ENCODE results near the gene MAD1L1. TPM values are rescaled to one million over a fixed set of nuclear protein-coding genes. Genes with fewer than 3 reads are reported as not detected.

Gene MAD1L1
- total and polyA plus RNA-seq, 2 of the 4 experiments (the other 2 are of a cell fraction) = 29.0 to 40.9 TPM

DNA sequence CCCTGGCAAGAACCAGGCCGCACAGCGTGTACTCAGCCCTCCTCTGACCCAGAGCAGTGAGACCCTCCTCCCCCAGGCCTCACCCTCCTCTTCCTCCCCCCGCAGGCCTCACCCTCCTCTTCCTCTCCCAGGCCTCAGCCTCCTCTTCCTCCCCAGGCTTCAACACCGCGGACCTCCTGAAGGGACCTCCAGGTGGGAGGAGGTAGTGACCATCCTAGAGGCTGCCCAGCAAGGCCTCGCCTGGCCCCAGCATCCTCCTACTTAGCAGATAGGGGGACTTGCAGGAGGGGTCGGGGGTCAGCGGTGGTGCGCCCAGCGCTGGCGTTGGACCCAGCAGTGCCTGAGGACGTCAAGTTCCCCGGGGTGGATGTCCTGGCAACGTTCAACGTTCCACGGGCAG, 291.9 kb downstream of the MAD1L1 start:
- intact Hi-C loops (cut with micrococcal nuclease) (no loop called here), in situ Hi-C loops (cut with MboI; ENCODE audit: low sequenced_read_pairs) (no loop called here), dilution Hi-C loops (cut with HindIII; ENCODE audit: low sequenced_read_pairs, unreplicated experiment) (no loop called here)
- TF ChIP-seq RFX5 (IDR thresholded peaks at IDR 0.05; ENCODE audit: low read depth, low read length) (no peak), NFE2L2 (IDR thresholded peaks at IDR 0.05; ENCODE audit: low read depth, low read length) (no peak), MAFK (IDR thresholded peaks at IDR 0.05; ENCODE audit: low read depth, low read length) (no peak), CHD1 (IDR thresholded peaks at IDR 0.05; ENCODE audit: low read depth, low read length) (no peak), SMC3 (IDR thresholded peaks at IDR 0.05; ENCODE audit: low read depth, low read length) (no peak), MXI1 (IDR thresholded peaks at IDR 0.05; ENCODE audit: borderline replicate concordance, low read depth, low read length) (no peak), RCOR1 (IDR thresholded peaks at IDR 0.05; ENCODE audit: insufficient replicate concordance, low read length) (no peak), FOS (IDR thresholded peaks at IDR 0.05; ENCODE audit: low read depth, low read length) (no peak), CEBPB (IDR thresholded peaks at IDR 0.05; ENCODE audit: low read depth, low read length) (no peak), BHLHE40 (IDR thresholded peaks at IDR 0.05; ENCODE audit: low read depth, low read length) (no peak), MAZ (IDR thresholded peaks at IDR 0.05; ENCODE audit: borderline replicate concordance, low read depth, low read length) (no peak)
- TF ChIP-seq, protein P1, sequence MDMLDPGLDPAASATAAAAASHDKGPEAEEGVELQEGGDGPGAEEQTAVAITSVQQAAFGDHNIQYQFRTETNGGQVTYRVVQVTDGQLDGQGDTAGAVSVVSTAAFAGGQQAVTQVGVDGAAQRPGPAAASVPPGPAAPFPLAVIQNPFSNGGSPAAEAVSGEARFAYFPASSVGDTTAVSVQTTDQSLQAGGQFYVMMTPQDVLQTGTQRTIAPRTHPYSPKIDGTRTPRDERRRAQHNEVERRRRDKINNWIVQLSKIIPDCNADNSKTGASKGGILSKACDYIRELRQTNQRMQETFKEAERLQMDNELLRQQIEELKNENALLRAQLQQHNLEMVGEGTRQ (IDR thresholded peaks at IDR 0.05; ENCODE audit: low read depth, low read length) = no peak
- TF ChIP-seq, protein P2, sequence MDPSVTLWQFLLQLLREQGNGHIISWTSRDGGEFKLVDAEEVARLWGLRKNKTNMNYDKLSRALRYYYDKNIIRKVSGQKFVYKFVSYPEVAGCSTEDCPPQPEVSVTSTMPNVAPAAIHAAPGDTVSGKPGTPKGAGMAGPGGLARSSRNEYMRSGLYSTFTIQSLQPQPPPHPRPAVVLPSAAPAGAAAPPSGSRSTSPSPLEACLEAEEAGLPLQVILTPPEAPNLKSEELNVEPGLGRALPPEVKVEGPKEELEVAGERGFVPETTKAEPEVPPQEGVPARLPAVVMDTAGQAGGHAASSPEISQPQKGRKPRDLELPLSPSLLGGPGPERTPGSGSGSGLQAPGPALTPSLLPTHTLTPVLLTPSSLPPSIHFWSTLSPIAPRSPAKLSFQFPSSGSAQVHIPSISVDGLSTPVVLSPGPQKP (IDR thresholded peaks at IDR 0.05; ENCODE audit: borderline replicate concordance, low read depth, low read length) = no peak
- H3K18ac ChIP-seq (ENCODE audit: low read depth, low read length) = no peak overlapping the region
- H3K9me1 ChIP-seq (ENCODE audit: insufficient read depth, low read length) = 0 out of 2 replicates have a peak, but pooled peaks cover 6% of the 10 kb centered on the region
- peaks cover 0 to 5% of the 10 kb centered on the region in 2 experiments; a peak in 2 of 4 replicates for H3K79me1 ChIP-seq (ENCODE audit: low read depth in 1 of 2, low read length in 2 of 2)
- H3K36me3 ChIP-seq (ENCODE audit: control insufficient read depth, insufficient read depth, low read length) = peaks cover 2% of the 10 kb centered on the region; the same call in 1 of the 2 replicates
- H3K9ac ChIP-seq (ENCODE audit: low read depth, low read length) = no peak overlapping the region
- H2BK15ac ChIP-seq (ENCODE audit: low read depth, low read length) = no peak overlapping the region
- no peak overlapping the region for H2BK5ac ChIP-seq (ENCODE audit: low read depth, low read length, poor library complexity, severe bottlenecking)
- H3K4ac ChIP-seq (ENCODE audit: low read depth, low read length) = peak overlapping the region; percentile 50; the same call in 1 of the 2 replicates
- no peak for ATAC-seq (ENCODE audit: low read depth)
- no TSS peak for BruUV-seq (replicated peaks)
- H3K27me3 ChIP-seq (ENCODE audit: control insufficient read depth, insufficient read depth, low read length) = no peaks in the 10 kb centered on the region
- H2BK20ac ChIP-seq (ENCODE audit: low read depth, low read length) = no peak overlapping the region
- H3K4me3 ChIP-seq (ENCODE audit: insufficient read depth, low read depth, low read length) = no peak overlapping the region
- no peak overlapping the region for H3K4me2 ChIP-seq (ENCODE audit: low read depth, low read length)
- H2BK120ac ChIP-seq (ENCODE audit: low read depth, low read length) = no peak overlapping the region
- no peak overlapping the region for H3K14ac ChIP-seq (replicated peaks; ENCODE audit: low read depth, low read length)
- no peak overlapping the region for H3K56ac ChIP-seq (ENCODE audit: extremely low read depth, insufficient read depth, low read length)
- no peak overlapping the region for H3K27ac ChIP-seq (ENCODE audit: insufficient read depth, low read length)
- POLR2A ChIA-PET (ENCODE audit: unreplicated experiment) = no interaction called here
- no peaks in the 10 kb centered on the region for H3K9me3 ChIP-seq (ENCODE audit: control insufficient read depth, insufficient read depth, low read length)
- peak overlapping the region; percentile 28 for H2AK9ac ChIP-seq (replicated peaks; ENCODE audit: low read depth, low read length, poor library complexity)
- no CpG with 5 or more reads among the region's 16 CpGs for WGBS, 2 experiments (ENCODE audit: extremely low coverage in 2 of 2, insufficient read length in 1 of 2)
- H3K23ac ChIP-seq (ENCODE audit: low read depth, low read length) = no peak overlapping the region
- no peak for DNase-seq
- no peak overlapping the region for H2AK5ac ChIP-seq (ENCODE audit: low read depth, low read length)
- H3K4me1 ChIP-seq (ENCODE audit: control insufficient read depth, insufficient read depth, low read length) = peaks cover 4% of the 10 kb centered on the region
- no peak overlapping the region for H4K91ac ChIP-seq (ENCODE audit: insufficient read depth, low read depth, low read length)
- H4K8ac ChIP-seq (ENCODE audit: low read depth in 2 of 2, low read length in 2 of 2) = peak overlapping the region in 1 of 2 experiments; percentile 16; a peak in 1 of 4 replicates
- CTCF ChIA-PET = no interaction called here
- no peak overlapping the region for H2AFZ ChIP-seq (replicated peaks; ENCODE audit: low read length, poor library complexity)
- no peaks in the 10 kb centered on the region for H4K20me1 ChIP-seq (ENCODE audit: insufficient read depth, low read length)
- no peak overlapping the region for H4K5ac ChIP-seq (ENCODE audit: low read depth, low read length)
